Smooth muscle cell (in vitro differentiated cells): Measurements from ENCODE around the gene MAGT1. TPM values are rescaled to one million over a fixed set of nuclear protein-coding genes. Genes with fewer than 3 reads are reported as not detected.

Experiments
- DNase-seq: peaks from one replicate; lab custom pipeline; 2025; ENCODE audit not compliant: unreplicated experiment; lab: John Stamatoyannopoulos, UW
- H2AFZ ChIP-seq: fragments of 200-600 bp; sonication (generic); 2 replicates; pipeline ENCODE4 v1.6.0; 2016; ENCODE audit warnings: antibody characterized with exemption, low read depth, mild to moderate bottlenecking
- H3F3A ChIP-seq: fragments of 200-600 bp; sonication (generic); 2 replicates; pipeline ENCODE4 v1.6.0; 2017; ENCODE audit warnings: antibody characterized with exemption, low read depth
- H3K27ac ChIP-seq: fragments of 200-600 bp; sonication (generic); 2 replicates; pipeline ENCODE4 v1.5.1; 2016; ENCODE audit warnings: low read depth, mild to moderate bottlenecking
- H3K27me3 ChIP-seq: fragments of 200-600 bp; sonication (generic); 2 replicates; pipeline ENCODE4 v1.6.1; 2016; ENCODE audit warnings: low read depth, mild to moderate bottlenecking
- H3K36me3 ChIP-seq: fragments of 200-600 bp; sonication (generic); 2 replicates; pipeline ENCODE4 v1.5.1; 2016; ENCODE audit warnings: low read depth
- H3K4me1 ChIP-seq: fragments of 200-600 bp; sonication (generic); 2 replicates; pipeline ENCODE4 v1.5.1; 2016; ENCODE audit warnings: low read depth
- H3K4me2 ChIP-seq: fragments of 200-600 bp; sonication (generic); 2 replicates; pipeline ENCODE4 v1.6.0; 2016; ENCODE audit warnings: mild to moderate bottlenecking
- H3K4me3 ChIP-seq: fragments of 200-600 bp; sonication (generic); 2 replicates; pipeline ENCODE4 v1.5.1; 2016; ENCODE audit warnings: mild to moderate bottlenecking
- H3K79me2 ChIP-seq: fragments of 200-600 bp; sonication (generic); 2 replicates; pipeline ENCODE4 v1.6.0; 2016; ENCODE audit warnings: low read depth, mild to moderate bottlenecking
- H3K9ac ChIP-seq: fragments of 200-600 bp; sonication (generic); 2 replicates; pipeline ENCODE4 v1.6.0; 2016; ENCODE audit warnings: low read depth
- H3K9me3 ChIP-seq: fragments of 200-600 bp; sonication (generic); replicated peaks from 2 replicates; pipeline ENCODE4 v1.5.1; 2016; ENCODE audit warnings: low read depth
- H4K20me1 ChIP-seq: fragments of 200-600 bp; sonication (generic); 2 replicates; pipeline ENCODE4 v1.6.0; 2016; ENCODE audit warnings: low read depth
- CTCF ChIP-seq: fragments of 200-600 bp; sonication (generic); IDR thresholded peaks from 2 replicates; pipeline ENCODE4 v1.5.1; 2017; ENCODE audit warnings: borderline replicate concordance, mild to moderate bottlenecking, antibody characterized with exemption; ENCODE audit not compliant: insufficient read depth, poor library complexity, severe bottlenecking
- WGBS: methylation state at CpG from one replicate; pipeline ENCODE4 v1.1.7; 2016; ENCODE audit warnings: low lambda C conversion rate; 5-methylcytosine and 5-hydroxymethylcytosine counted together
- polyA plus RNA-seq: library from polyadenylated mRNA; unstranded; fragments of >200 nt; fragmentation: Nextera tagmentation; extraction: Ambion mirVana; gene quantifications from 2 replicates; pipeline ENCODE4 v1.2.1, GENCODE V29; 2016
- total RNA-seq: library from RNA; depleted of rRNA; stranded (reverse); fragments of >200 nt; gene quantifications from 2 replicates; pipeline ENCODE4 v1.2.3, GENCODE V29; 2014

The MAGT1 gene
- total and polyA plus RNA-seq, 2 experiments from 2014 or later = 48.0 to 129 TPM

GRCh38 chrX:77820091-77820727, 75.0 kb downstream of the MAGT1 start:
- TF ChIP-seq CTCF = no peak
- no peaks in the 10 kb centered on the region for H3K9me3 ChIP-seq
- H3K27me3 ChIP-seq = no peaks in the 10 kb centered on the region
- H3K4me3 ChIP-seq = no peak overlapping the region
- H3K36me3 ChIP-seq = no peaks in the 10 kb centered on the region
- WGBS = 78% methylated on average over 9 of the region's 9 CpGs
- no peaks in the 10 kb centered on the region for H3K4me1 ChIP-seq
- DNase-seq = no peak
- no peak overlapping the region for H3K9ac ChIP-seq
- H3K27ac ChIP-seq = no peak overlapping the region
- H3K79me2 ChIP-seq = no peaks in the 10 kb centered on the region
- H3F3A ChIP-seq = no peaks in the 10 kb centered on the region
- H4K20me1 ChIP-seq = no peaks in the 10 kb centered on the region
- H3K4me2 ChIP-seq = no peak overlapping the region
- no peak overlapping the region for H2AFZ ChIP-seq

- H3K36me3 ChIP-seq = no peaks in the 10 kb centered on the region
- no peaks in the 10 kb centered on the region for H3K27me3 ChIP-seq
- H3K4me2 ChIP-seq = no peak overlapping the region
- WGBS = 89% methylated on average over 1 of the region's 1 CpG
- no peak overlapping the region for H3K9ac ChIP-seq
- H3K79me2 ChIP-seq = no peaks in the 10 kb centered on the region
- H3K27ac ChIP-seq = no peak overlapping the region
- no peaks in the 10 kb centered on the region for H3K9me3 ChIP-seq
- no peaks in the 10 kb centered on the region for H4K20me1 ChIP-seq
- no peaks in the 10 kb centered on the region for H3F3A ChIP-seq
- no peak for TF ChIP-seq CTCF
- no peak overlapping the region for H2AFZ ChIP-seq
- no peak for DNase-seq
- no peaks in the 10 kb centered on the region for H3K4me1 ChIP-seq
- no peak overlapping the region for H3K4me3 ChIP-seq
Measured at GRCh38 chrX:77814210-77814609, 81.0 kb downstream of the MAGT1 start.

DNA sequence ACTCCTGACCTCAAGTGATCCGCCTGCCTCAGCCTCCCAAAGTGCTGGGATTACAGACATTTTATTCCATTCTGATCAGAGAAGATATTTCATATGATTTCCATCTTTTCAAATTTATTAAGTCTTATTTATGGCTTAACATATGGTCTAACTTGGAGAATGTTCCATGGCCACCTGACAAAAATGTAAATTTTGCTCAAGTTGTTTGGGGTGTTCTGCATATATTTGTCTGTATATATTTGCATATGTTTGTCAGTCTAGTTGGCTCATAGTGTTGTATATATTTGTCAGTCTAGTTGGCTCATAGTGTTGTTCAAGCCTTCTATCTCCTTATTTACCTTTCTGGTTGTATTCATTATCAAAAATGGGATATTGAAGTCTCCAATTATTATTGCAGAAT, 93.0 kb downstream of the MAGT1 start:
- Histone ChIP-seq H3K27me3 (no peaks in the 10 kb centered on the region), H4K20me1 (no peaks in the 10 kb centered on the region), H3K9me3 (no peaks in the 10 kb centered on the region), H3K4me1 (no peaks in the 10 kb centered on the region), H3K79me2 (no peaks in the 10 kb centered on the region), H3K27ac (no peak overlapping the region), H3F3A (no peaks in the 10 kb centered on the region), H3K36me3 (no peaks in the 10 kb centered on the region), H3K4me2 (no peak overlapping the region), H3K4me3 (no peak overlapping the region), H2AFZ (no peak overlapping the region), H3K9ac (no peak overlapping the region)
- WGBS = 58% methylated on average over 1 of the region's 1 CpG
- DNase-seq = no peak
- TF ChIP-seq CTCF = no peak

- H3K36me3 ChIP-seq = no peaks in the 10 kb centered on the region
Measured at GRCh38 chrX:77795124-77795523, 100.1 kb downstream of the MAGT1 start.

More at GRCh38 chrX:77795124-77795523, 100.1 kb downstream of the MAGT1 start:
- 91% methylated on average over 1 of the region's 1 CpG for WGBS
- DNase-seq = no peak
- Histone ChIP-seq H3K9ac (no peak overlapping the region), H3K4me3 (no peak overlapping the region), H2AFZ (no peak overlapping the region), H3K79me2 (no peaks in the 10 kb centered on the region), H3K4me2 (no peak overlapping the region), H3K4me1 (no peaks in the 10 kb centered on the region), H3K9me3 (no peaks in the 10 kb centered on the region), H4K20me1 (no peaks in the 10 kb centered on the region), H3K27me3 (no peaks in the 10 kb centered on the region), H3K27ac (no peak overlapping the region), H3F3A (no peaks in the 10 kb centered on the region)
- TF ChIP-seq CTCF = no peak
